Hindlimb muscle (tissue), 1 donor: ENCODE results near the gene CDH4. TPM values are rescaled to one million over a fixed set of nuclear protein-coding genes. Genes with fewer than 3 reads are reported as not detected.

Experiments
- DNase-seq: peaks from one replicate; pipeline ENCODE4 v3.0.0-alpha.2; 2013
- polyA plus RNA-seq: library from polyadenylated mRNA; unstranded; fragments of 120-200 nt; gene quantifications from one replicate; pipeline ENCODE4 v1.2.1, GENCODE V29; 2013; ENCODE audit not compliant: insufficient read length

Gene CDH4
- polyA plus RNA-seq, 1 donor = 1.0 TPM

DNA sequence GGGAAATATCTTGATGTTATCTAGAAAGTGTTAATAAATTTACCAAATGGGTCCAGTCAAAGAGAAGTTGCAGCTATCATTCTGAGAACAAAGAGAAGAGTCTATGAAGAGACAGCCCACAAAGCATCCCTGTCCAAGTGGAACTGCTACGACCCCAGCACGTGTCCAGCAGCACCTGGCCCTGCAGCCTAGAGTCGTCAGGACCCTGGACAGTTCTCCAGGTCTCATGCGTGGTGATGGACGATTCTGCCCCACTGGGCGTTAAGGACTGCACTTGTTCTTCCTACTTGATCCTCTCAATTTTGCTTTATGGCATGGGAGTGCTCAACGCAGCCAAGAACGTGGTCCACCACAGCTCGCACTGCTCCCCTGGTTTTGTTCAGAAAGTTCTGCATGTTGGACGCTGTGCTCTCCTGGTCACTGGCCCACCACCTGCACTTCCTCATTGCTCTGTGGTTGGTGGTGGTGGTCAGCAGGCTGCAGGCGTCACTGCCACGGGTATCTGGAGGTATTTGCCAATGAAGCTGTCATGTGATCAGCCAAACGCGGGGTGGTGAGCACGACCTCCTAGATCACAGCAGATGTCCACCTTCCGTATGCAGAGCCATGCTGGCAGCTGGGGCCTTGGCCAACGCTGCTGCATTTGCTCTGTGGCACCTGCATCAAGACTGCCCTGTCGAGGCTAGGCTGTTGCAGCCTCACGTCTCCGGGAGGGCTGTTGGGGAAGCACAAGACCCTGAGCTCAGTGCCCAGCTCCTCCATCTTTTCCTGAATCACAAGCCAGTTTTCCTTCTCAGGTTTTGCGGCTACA lies 356.4 kb downstream of the CDH4 start:
- no peak for DNase-seq

DNA sequence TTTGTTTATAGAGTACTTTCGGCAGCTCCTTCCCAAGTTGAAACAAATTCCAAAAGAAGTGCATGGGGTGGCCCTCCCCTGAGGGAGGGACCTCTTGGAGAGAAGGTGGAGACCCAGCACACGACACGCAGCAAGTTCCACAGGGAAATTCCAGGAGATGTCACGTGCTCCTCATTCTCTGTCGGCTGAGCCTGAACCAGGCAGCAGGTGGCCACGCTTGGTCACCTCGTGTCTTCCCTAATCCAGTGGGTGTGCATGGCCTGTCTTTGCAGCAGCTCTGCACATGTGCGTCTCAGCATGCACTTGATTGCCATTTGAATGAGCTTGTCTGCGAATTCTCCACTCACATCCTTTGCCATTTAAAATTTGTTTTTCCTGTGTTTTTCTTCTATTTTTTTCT lies 357.4 kb downstream of the CDH4 start:
- no peak for DNase-seq

GRCh38 chr20:61611401-61612180 lies 359.5 kb downstream of the CDH4 start:
- no peak for DNase-seq

- DNase-seq = no peak
These were observed 362.1 kb downstream of the CDH4 start for GRCh38 chr20:61613917-61614705.

- DNase-seq = no peak
These were observed 362.6 kb downstream of the CDH4 start for GRCh38 chr20:61614706-61615100.

- no peak for DNase-seq
These were observed 363.7 kb downstream of the CDH4 start for GRCh38 chr20:61615806-61616205.

DNA sequence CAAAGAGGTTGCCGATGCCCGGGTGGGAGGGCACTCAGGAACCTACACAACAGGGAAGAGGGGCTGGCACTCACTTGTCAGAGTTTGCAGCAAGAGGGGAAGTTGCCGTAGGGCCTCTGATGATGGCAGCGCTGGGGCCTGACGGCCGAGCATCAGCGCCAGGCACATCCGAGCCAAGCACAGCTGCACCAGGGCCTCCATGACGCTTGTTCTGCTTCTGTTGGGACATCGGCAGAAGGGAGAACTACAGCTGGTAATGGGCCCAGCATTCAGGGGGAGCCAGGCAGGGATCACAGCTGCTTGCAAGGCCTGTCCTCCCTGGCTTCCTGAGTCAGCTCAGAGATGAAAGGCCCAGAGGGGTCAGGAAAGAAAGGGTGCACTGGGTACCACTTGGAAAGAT lies 367.7 kb downstream of the CDH4 start:
- no peak for DNase-seq

DNA sequence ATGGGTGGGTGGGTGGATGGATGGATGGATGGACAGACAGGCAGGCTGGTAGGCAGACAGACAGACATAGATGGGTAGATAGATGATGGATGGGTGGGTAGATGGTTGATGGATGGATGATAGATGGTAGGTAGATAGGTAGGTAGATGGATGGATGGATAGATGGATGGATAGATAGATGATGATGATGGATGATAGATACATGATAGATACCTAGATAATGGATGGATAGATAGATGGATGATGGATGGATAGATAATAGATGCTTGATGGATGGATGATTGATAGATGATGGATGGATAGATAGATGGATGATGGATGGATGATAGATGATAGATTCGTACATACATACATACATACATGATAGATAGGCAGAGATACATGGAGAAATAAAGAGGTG lies 368.1 kb downstream of the CDH4 start:
- no peak for DNase-seq

DNA sequence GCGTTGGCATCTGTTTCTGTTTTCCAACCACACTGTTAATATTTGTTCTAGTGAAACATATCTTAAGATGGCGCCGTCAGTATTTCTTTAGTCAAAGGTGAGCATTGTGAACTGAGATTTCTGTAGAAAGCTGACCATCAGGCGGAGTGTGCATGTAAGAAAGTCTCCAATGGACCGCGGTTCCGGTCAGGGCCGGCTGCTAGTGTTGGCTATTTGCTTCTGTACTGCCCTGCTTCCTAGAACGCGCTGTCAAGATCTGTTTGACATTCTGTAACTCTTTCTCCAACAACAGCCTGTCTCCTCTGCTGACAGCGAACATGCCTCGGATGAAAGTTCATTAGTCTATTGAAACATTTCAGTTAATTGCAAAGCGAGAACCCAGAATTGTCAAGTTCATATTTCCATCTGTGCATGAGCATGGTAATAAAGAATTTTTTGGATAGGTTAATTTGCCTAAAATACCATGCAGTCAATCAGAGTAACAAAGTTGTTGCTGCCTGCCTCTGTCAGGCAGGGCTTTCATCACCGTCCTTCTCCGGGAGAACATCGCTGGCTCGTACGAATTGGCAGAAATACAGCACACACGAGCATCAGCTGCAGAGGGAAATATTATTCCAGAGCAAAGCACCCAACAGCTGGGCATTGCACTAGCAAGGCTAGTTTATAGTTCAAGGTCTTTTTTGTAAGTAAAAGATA lies 369.1 kb downstream of the CDH4 start:
- DNase-seq = no peak

- no peak for DNase-seq
These were observed 369.8 kb downstream of the CDH4 start for GRCh38 chr20:61621852-61622251.

GRCh38 chr20:61623451-61623850 lies 371.4 kb downstream of the CDH4 start:
- no peak for DNase-seq

DNA sequence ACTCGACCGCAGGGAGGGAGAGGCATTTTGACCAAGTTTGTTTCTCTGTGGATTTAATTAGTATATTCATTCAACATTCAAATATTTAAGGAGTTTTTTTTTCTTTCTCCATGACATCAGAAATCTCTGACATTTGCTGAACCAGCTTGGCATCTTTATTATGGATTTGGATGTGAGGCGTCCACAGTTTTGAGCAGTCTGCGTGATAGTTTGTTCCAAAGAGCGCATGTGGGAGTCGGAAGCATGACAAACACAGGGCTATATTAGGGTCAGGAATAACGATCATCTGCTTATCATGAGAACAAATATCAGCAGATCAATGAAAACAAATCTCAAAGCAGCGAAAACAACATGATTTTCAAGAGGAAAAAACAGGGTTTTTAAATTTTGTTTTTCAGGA lies 373.2 kb downstream of the CDH4 start:
- DNase-seq = no peak

- no peak for DNase-seq
These were observed 374.4 kb downstream of the CDH4 start for GRCh38 chr20:61626412-61626811.

DNA sequence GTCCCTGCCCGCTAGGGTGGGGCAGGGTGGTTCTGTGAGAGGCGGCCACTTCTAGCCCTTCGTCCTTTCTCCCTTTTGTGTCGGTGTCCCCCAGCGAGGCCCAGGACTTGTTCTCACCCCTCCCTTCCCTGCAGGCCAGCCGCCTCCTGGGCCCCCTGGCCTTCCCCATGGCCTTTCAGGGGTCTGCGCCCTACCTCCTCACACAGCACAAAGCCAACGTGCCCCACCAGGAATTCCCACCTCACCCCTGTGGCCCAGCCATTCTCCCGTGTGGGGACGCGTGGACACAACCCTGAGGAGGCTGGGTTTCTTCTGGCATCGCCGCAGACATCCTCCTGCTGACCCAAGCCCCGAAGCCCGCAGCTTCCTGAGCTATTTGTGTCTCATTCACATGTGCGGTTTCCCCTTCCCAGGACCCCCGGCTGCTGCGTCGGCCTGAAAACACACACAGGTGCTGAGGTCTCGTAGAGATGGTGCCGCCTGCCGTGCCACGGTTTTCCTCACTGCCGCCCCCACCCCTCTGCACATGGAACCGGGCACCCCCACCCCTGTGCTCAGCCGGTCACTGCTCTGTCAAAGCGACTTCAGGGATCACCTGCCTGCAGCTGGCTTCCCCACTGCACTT lies 375.8 kb downstream of the CDH4 start:
- DNase-seq = no peak

- DNase-seq = no peak
These were observed 376.4 kb downstream of the CDH4 start for GRCh38 chr20:61628480-61628879.

DNA sequence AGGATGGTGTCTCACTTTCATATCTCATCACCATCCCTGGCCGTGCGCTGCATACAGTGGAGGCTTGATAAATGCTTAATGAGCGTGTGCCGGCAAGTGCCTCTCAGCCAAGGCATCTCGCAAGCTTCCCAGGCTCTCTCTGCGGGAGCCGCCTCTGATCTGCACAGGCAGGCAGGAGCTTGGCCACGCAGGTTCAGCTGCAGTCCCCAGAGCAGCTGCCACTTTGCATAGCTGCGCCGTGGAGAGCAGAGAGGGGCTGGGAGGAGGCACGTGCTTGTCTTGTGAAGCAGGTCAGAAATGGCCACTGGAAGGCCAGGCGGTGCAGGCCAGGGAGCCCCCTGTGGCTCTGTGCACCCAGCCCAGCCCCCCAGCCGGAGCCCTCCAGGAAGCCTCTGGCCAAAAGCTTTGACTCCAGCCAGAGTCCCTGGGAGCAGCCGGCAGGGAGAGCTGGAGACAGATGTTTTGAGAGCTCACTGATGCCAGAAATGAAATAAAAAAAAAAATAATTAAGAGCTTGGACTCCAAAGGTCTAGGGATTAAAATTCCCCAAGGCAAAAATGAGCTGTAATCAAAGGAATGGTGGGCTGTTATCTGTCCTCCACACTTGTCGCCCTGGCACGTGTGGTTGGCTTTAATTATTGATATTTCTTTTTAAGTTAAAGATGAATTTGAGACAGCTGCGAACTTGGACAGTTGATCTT lies 377.0 kb downstream of the CDH4 start:
- DNase-seq = peak; percentile 17

DNA sequence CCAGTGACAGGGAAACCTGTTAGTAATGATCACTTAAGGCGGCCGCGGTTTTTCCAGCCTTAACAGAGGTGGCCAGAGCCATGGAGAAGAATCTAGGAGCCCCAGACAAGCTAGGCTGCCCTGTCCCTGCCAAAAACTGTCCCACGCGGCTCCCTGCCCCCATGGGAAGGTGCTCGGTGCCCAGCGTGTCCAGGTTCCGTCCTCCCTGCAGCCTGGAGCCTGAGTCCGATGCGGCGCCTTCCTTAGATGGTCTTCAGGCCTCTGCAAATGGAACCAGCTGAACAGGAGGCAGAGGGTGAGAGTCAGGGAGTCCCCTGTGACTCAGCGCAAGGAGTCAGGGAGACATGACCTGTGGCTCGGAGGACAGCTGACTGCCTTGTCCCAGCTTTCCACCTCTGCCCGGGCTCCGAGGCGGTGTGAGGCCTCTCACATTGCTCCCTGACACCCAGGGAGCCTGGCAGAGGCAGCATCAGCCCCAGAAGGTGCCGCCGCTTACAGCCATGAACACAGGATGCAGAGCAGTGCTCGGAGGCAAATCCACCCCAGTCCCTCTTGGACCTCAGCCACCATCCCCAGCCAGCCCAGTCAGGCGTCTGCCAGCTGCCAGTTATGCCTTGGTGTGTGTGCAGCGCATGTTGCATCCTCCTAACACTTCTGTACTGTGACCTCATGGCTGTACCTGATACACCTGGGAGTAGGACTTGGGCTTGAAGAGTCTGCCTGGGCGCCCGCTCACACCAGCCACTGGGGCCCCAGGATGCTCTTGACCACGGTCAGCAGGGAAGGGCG lies 377.7 kb downstream of the CDH4 start:
- DNase-seq = peak; percentile 6

GRCh38 chr20:61630391-61630650 lies 378.3 kb downstream of the CDH4 start:
- DNase-seq = no peak

GRCh38 chr20:61630816-61631215 lies 378.8 kb downstream of the CDH4 start:
- no peak for DNase-seq

DNA sequence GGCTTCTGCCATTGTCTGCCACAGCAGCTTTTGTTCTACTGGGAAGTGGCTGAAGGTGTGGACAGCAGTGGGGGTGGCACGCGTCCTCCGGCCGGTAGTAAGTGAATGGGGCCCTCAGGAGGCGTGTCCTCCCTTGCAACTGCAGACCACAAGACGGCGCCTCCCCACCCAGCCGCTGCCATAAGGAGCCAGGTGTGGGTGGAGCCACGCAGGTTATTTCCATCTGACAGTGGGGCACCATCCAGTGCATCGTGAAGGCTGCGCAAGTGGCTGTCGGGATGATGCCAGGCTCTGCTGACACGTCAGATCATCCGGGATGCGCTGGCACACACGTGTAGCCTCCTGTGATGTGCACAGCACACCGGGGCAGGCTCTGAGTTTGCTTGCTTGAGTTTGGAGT lies 379.7 kb downstream of the CDH4 start:
- DNase-seq = no peak

DNA sequence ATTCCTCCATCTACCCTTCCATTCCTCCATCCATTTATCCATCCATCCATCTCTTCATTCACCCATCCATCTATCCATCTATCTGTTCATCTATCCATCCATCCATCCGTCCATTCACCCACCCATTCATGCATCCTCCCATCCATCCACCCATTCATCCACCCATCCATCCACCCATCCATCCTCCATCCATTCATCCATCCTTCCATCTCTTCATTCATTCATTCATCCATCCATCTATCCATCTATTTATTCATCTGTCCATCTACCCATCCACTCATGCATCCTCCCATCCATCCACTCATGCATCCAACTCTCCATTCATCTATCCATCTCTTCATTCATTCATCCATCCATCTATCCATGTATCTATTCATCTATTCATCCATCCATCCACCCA lies 380.9 kb downstream of the CDH4 start:
- no peak for DNase-seq
